AG04449 (cell line): ENCODE data around the gene KSR1.
"Not testable (repeated sequence)": the region's sequence is repeated elsewhere in the genome, so short reads cannot be mapped to it uniquely, and the experiment has no call there.

Source experiments
- CTCF ChIA-PET: fragments of 350-600 bp; formaldehyde crosslinking; extraction: SDS; loops from one replicate; lab custom pipeline; 2021; ENCODE audit warnings: antibody characterized with exemption; lab: Yijun Ruan, JAX
- POLR2A ChIA-PET: fragments of 400-600, 350-600 bp; formaldehyde crosslinking; extraction: SDS; loops from one replicate; lab custom pipeline; 2020; ENCODE audit warnings: antibody characterized with exemption, inconsistent platforms; lab: Yijun Ruan, JAX
- DNase-seq: peaks from one replicate; pipeline ENCODE4 v3.0.0-alpha.2; 2010; ENCODE audit warnings: low read depth, low spot score
- H3K4me3 ChIP-seq: 2 replicates; pipeline ENCODE4 v1.5.1; 2011; ENCODE audit warnings: low read depth, mild to moderate bottlenecking, control low read depth, low read length
- CTCF ChIP-seq: IDR thresholded peaks from one replicate; pipeline ENCODE4 v1.5.1; 2011; ENCODE audit warnings: mild to moderate bottlenecking, moderate library complexity, low read length, control low read depth, inconsistent platforms; ENCODE audit not compliant: insufficient read depth; ENCODE audit errors: missing control alignments

The KSR1 gene

GRCh38 chr17:27464431-27464830, 8.2 kb downstream of the KSR1 start:
- CTCF ChIA-PET: no interaction called here
- H3K4me3 ChIP-seq: no peak overlapping the region
- no peak for DNase-seq
- POLR2A ChIA-PET: no interaction called here
- TF ChIP-seq CTCF: no peak

- CTCF ChIA-PET: interaction anchor here (1.2 to 1.4 kb wide), 4 partner anchors 111 to 137 kb away, joined by 3 to 5 read pairs (median 4); no protein-coding TSS in a partner anchor
Measured at GRCh38 chr17:27465875-27466274, 9.6 kb downstream of the KSR1 start.

GRCh38 chr17:27466376-27466742, 10.1 kb downstream of the KSR1 start:
- ChIA-PET CTCF (interaction anchor here (1.2 to 1.4 kb wide), 4 partner anchors 67 to 137 kb away, joined by 4 to 5 read pairs (median 4); no protein-coding TSS in a partner anchor), POLR2A (no interaction called here)
- no peak for DNase-seq
- no peak for TF ChIP-seq CTCF
- H3K4me3 ChIP-seq: no peak overlapping the region

More at GRCh38 chr17:27465875-27466274, 9.6 kb downstream of the KSR1 start:
- H3K4me3 ChIP-seq, DNase-seq, POLR2A ChIA-PET: not testable (repeated sequence)

GRCh38 chr17:27466743-27467375, 10.6 kb downstream of the KSR1 start:
- POLR2A ChIA-PET: no interaction called here
- no peak for DNase-seq
- no peak overlapping the region for H3K4me3 ChIP-seq
- CTCF ChIA-PET: interaction anchor here (1.1 to 1.3 kb wide), 4 partner anchors 66 to 231 kb away, joined by 4 to 5 read pairs (median 4); no protein-coding TSS in a partner anchor
- TF ChIP-seq CTCF: no peak

- TF ChIP-seq CTCF: no peak
- no peak for DNase-seq
- POLR2A ChIA-PET: no interaction called here
- H3K4me3 ChIP-seq: no peak overlapping the region
- CTCF ChIA-PET: interaction anchor here (1.1 kb wide), 1 partner anchor 130 kb away, joined by 3 read pairs; no protein-coding TSS in a partner anchor
Measured at GRCh38 chr17:27469256-27469655, 13.0 kb downstream of the KSR1 start.

- DNase-seq: no peak
- ChIA-PET CTCF (interaction anchor here (0.7 to 4.6 kb wide), 4 partner anchors 17 to 132 kb away, joined by 3 to 20 read pairs (median 5); no protein-coding TSS in a partner anchor), POLR2A (no interaction called here)
- TF ChIP-seq CTCF: no peak
- no peak overlapping the region for H3K4me3 ChIP-seq
Measured at GRCh38 chr17:27471321-27472269, 15.3 kb downstream of the KSR1 start.
